ENCODE results near the gene SASH1. TPM values are rescaled to one million over a fixed set of nuclear protein-coding genes. Genes with fewer than 3 reads are reported as not detected.

SASH1 gene
- polyA plus RNA-seq, 1 donor from 2014 or later: 7.0 TPM

- H3K4me2 ChIP-seq (ENCODE audit: low read length): no peak overlapping the region
- no peak overlapping the region for H3K27ac ChIP-seq (ENCODE audit: low read length)
- no peaks in the 10 kb centered on the region for H3K9me2 ChIP-seq (ENCODE audit: insufficient read depth, low read length)
- H3K27me3 ChIP-seq (ENCODE audit: insufficient read depth, low read depth, low read length): no peaks in the 10 kb centered on the region
- H2AFZ ChIP-seq (ENCODE audit: low read depth, low read length): no peak overlapping the region
- no peak overlapping the region for H3K9ac ChIP-seq (ENCODE audit: low read length)
- H3K79me2 ChIP-seq (replicated peaks; ENCODE audit: insufficient read depth, low read length): no peaks in the 10 kb centered on the region
- H3K9me3 ChIP-seq (ENCODE audit: low read length): no peaks in the 10 kb centered on the region
- no peaks in the 10 kb centered on the region for H3F3A ChIP-seq (ENCODE audit: insufficient read depth, low read length, poor library complexity, severe bottlenecking)
- no peak for TF ChIP-seq MXI1 (conservative IDR thresholded peaks at IDR 0.05; ENCODE audit: poor library complexity, severe bottlenecking)
- no peak for TF ChIP-seq RAD21 (conservative IDR thresholded peaks at IDR 0.05)
- no peak for TF ChIP-seq CTCF (IDR thresholded peaks at IDR 0.05; ENCODE audit: poor library complexity, severe bottlenecking)
- no peak for TF ChIP-seq POLR2AphosphoS5 (IDR thresholded peaks at IDR 0.05)
- no peak for TF ChIP-seq EP300 (conservative IDR thresholded peaks at IDR 0.05; ENCODE audit: poor library complexity, severe bottlenecking)
- TF ChIP-seq EZH2 (IDR thresholded peaks at IDR 0.05; ENCODE audit: borderline replicate concordance, insufficient read depth, low read length, poor library complexity, severe bottlenecking): no peak
- no peak for TF ChIP-seq SMC3 (conservative IDR thresholded peaks at IDR 0.05; ENCODE audit: poor library complexity)
- no peak for TF ChIP-seq TAF1 (IDR thresholded peaks at IDR 0.05; ENCODE audit: low read depth)
- TF ChIP-seq REST (IDR thresholded peaks at IDR 0.05; ENCODE audit: borderline replicate concordance): no peak
- H3K36me3 ChIP-seq (ENCODE audit: insufficient read depth, low read length): no peaks in the 10 kb centered on the region
- H4K20me1 ChIP-seq (ENCODE audit: insufficient read depth): no peaks in the 10 kb centered on the region
- no peak overlapping the region for H3K4me3 ChIP-seq (ENCODE audit: low read length)
Measured at GRCh38 chr6:148316308-148316707, 26.3 kb upstream of the SASH1 start.

- no peaks in the 10 kb centered on the region for H3K9me3 ChIP-seq (ENCODE audit: low read length)
- H2AFZ ChIP-seq (ENCODE audit: low read depth, low read length): no peak overlapping the region
- TF ChIP-seq POLR2AphosphoS5 (IDR thresholded peaks at IDR 0.05) (no peak), CTCF (IDR thresholded peaks at IDR 0.05; ENCODE audit: poor library complexity, severe bottlenecking) (no peak), REST (IDR thresholded peaks at IDR 0.05; ENCODE audit: borderline replicate concordance) (no peak), EZH2 (IDR thresholded peaks at IDR 0.05; ENCODE audit: borderline replicate concordance, insufficient read depth, low read length, poor library complexity, severe bottlenecking) (no peak), RAD21 (conservative IDR thresholded peaks at IDR 0.05) (no peak), SMC3 (conservative IDR thresholded peaks at IDR 0.05; ENCODE audit: poor library complexity) (no peak), TAF1 (IDR thresholded peaks at IDR 0.05; ENCODE audit: low read depth) (no peak), MXI1 (conservative IDR thresholded peaks at IDR 0.05; ENCODE audit: poor library complexity, severe bottlenecking) (no peak), EP300 (conservative IDR thresholded peaks at IDR 0.05; ENCODE audit: poor library complexity, severe bottlenecking) (no peak)
- no peaks in the 10 kb centered on the region for H3K9me2 ChIP-seq (ENCODE audit: insufficient read depth, low read length)
- H3K79me2 ChIP-seq (replicated peaks; ENCODE audit: insufficient read depth, low read length): no peaks in the 10 kb centered on the region
- no peak overlapping the region for H3K9ac ChIP-seq (ENCODE audit: low read length)
- H3K4me2 ChIP-seq (ENCODE audit: low read length): no peak overlapping the region
- H4K20me1 ChIP-seq (ENCODE audit: insufficient read depth): no peaks in the 10 kb centered on the region
- no peaks in the 10 kb centered on the region for H3K27me3 ChIP-seq (ENCODE audit: insufficient read depth, low read depth, low read length)
- H3K36me3 ChIP-seq (ENCODE audit: insufficient read depth, low read length): no peaks in the 10 kb centered on the region
- no peak overlapping the region for H3K27ac ChIP-seq (ENCODE audit: low read length)
- H3F3A ChIP-seq (ENCODE audit: insufficient read depth, low read length, poor library complexity, severe bottlenecking): no peaks in the 10 kb centered on the region
- no peak overlapping the region for H3K4me3 ChIP-seq (ENCODE audit: low read length)
Measured at GRCh38 chr6:148317051-148317450, 25.6 kb upstream of the SASH1 start.

Measured in neural cell (in vitro differentiated cells).